NCI-H446 (cell line): Measurements from ENCODE around the gene RNF13.
"Not testable (repeated sequence)": the region's sequence is repeated elsewhere in the genome, so short reads cannot be mapped to it uniquely, and the experiment has no call there.

Source experiments
- DNase-seq, 2 experiments: peaks; one replicate each; lab custom pipeline; 2025; lab: John Stamatoyannopoulos, UW

Gene RNF13

DNA sequence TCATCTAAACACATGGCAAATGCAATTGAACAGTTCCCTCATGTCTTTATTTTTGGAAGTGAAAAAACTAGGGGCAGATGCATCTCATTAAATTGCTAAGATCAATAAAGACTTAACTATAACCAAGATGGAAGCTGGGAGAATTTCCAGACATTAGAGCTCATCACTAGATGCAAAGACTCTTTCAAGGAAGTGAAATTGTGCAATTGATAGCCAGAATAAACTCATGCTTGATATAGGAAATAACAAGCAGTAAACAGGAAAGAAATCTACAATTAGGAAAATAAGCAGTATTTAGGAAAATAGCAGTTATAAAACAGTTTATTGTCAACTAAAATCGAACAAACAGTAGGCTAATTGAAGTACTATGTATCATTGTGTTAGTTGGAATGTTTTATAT, 11.8 kb upstream of the RNF13 start:
- DNase-seq = no peak

DNA sequence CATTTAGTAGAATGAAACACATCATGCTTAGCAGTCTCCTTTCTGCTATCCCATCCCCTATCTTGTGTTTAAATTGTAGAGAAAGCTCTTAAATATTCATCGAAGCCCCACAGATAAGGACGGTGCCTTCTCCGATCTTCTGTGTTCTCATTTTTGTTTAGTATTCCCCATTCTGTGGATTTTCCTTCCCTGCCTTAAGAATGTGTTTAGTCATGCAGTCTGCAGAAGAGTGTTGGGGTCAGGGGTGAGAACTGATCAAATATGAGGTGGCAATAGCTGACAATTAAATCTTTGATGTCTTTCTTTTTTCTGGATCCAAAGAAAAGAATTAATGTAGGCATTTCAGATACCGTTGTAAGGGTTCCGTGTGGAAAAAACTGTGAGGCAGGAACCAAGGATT, 11.4 kb upstream of the RNF13 start:
- no peak for DNase-seq

DNA sequence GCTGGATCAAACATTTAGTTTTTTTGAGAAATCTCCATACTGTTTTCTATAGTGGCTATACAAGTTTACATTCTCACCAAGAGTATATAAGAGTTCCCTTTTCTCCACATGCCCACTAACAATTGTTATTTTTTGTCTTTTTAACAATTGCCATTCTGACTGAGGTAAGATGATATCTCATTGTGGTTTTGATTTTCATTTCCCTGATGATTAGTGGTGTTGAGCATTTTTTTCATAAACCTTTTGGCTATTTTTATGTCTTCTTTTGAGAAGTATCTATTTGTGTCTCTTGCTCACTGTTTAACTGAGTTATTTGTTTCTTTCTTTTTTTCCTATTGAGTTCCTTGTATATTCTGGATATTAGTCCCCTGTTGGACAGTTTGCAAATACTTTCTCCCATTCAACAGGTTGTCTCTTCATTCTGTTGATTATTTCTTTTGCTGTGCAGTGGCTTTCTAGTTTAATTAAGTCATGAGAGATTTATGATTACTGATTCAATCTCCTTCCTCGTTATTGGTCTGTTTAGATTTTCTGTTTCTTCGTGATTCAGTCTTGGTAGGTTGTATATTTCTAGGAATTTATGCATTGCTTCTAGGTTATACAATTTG, 6.7 kb upstream of the RNF13 start:
- DNase-seq = no peak

DNA sequence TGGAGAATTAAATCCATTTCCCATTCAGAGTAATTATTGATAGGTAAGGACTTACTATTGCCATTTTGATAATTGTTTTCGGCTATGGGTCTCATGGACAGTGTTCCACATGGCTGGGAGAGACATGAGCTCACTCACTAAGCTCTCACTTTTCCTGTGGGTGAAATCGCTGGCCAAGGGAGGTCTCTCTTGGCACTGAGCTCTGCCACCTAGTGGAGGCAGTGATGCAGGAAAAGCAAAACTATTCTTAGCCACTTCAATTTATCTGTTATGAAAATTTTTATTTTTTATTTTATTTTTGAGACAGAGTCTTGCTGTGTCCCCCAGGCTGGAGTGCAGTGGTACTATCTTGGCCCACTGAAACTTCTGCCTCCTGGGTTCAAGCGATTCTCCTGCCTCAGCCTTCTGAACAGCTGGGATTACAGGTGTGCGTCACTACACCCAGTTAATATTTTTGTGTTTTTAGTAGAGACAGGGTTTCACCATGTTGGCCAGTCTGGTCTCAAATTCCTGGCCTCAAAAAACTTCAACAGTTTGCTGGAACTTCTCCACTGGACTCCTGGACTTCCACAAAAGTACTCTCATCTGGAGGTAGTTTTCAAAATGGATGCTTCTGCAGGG, 4.7 kb upstream of the RNF13 start:
- DNase-seq = peak; percentile 53 to 85

DNA sequence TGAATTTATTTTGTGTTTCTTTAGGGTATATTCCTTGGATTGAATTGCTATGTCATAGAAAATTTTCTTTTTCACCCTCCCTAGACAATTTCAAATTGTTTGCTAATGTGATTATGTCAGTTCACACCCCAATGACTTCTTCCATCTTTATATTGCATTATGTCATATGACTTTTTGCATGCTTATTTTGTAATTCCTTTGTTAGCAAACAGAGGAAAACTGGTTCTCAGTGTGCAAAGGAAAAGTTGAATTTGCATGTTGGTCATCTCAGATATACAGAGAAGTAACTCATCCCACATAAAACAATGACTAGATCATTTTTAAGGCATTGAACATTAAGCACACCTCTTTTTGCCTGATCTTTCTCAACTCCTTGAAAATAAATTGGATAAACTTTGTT, 3.3 kb upstream of the RNF13 start:
- DNase-seq = no peak

DNA sequence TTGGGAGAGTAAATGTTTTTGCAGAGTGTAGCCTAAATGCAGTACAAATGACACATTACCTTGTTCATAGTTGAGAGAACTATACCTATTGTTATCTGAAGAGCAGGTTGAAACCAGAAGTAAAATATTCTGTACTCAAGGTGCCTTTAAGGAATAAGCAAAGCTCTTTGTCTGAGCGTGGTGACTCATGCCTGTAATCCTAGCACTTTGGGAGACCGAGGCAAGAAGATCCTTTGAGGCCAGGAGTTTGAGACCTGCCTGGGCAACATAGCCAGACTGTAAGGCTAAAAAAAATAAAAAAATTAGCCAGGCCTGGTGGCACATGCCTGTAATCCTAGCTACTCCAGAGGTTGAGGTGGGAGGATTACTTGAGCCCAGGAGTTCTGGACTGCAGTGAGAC, 2.2 kb upstream of the RNF13 start:
- no peak for DNase-seq

DNA sequence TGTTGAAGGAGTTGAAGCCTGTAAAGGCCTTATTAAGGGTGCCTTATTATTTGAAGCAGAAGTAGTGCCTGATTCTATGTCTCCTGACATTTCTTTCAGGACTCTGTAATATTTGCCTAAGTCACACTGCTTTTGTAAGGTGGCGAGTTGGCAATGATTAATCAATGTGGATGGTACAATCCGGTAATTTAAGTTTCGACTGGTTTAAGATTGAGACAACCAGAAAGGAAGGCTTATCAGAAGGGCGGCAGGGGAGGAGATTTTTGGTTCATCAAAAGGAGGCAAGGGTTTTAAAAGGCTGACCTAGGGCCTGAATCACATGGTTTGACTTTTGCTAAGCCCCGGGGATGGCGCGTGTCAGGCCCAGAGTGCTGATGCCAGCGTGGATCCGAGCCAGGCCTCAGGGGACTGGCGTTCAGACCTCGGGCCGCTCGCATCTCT, 830 bp upstream of the RNF13 start:
- DNase-seq = no peak

DNA sequence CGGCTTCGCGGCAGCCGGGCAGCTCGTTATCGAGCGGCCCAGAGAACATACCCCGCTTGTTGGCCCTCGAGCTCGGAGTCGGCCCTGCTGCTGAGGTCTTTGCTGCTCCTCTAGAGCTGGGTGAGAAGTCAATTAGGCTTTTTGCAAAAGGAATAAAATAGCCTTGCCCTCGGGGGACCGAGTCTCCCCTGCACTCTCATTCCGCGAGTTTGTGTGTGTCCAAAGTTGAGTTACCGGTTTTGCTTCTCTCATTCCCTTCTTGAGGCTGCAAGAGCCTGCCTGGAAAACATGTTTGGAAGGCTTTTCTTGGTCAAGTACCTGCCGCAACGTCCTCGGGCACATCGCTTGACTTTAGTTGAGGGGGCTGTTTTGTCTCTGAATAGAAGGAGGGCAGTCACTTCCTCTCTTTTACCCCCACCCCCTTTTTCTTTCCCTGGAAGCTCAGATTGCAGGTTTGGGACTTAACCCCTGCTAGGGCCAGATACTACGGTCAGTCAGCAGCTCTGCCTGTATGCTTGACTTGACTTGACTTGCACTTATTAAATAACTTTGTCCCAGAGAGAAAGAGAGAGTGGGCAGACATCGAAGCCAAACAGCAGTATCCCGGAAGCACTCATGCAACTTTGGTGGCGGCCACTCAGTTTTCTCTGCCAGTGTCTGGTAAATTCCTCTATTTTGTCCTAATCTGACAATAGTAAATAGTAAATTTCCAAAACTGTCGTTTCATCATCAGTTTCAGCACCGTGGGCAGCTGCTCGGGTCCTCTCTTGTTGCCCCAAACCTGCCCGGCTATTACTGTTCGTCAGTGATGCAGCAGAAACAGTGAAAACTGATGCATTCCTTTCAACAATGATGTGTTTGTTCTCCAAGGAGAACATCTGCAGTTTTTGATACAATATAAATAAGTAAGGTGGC, 609 bp downstream of the RNF13 start:
- DNase-seq = no peak

DNA sequence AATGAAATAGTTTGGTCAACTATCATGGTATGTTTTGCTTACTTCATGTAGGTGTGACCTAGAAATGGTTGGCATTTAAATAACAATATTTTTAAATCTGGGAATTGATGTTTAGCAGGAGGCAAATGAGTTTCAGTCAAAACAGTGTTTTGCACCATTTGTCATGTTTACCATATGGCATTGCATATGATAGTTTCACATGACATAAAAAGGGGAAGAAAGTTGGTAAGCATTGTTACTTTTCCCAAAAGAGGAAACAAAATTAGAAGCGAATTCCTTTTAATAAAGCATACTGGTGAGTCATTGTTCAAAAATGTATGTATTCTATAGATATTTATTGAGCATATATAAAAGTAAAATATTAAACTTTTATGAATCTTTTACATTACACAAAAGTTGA, 2.3 kb downstream of the RNF13 start:
- DNase-seq = no peak

DNA sequence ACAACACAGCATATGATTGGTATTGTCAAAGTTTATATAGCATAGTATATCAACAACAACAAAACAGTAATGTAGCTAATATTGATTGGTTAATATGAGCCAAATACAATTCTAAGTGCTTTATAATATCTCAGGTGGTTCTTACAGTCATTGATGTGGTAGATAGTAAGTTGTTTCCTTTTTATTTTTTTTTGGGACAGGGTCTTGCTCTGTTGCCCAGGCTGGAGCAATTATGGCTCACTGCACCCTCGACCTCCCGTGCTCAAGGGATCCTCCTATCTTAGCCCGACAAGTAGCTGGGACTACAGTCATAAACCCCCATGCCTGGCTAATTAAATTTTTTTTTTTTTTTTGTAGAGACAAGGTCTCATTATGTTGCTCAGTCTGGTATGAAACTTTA, 2.7 kb downstream of the RNF13 start:
- no peak for DNase-seq

DNA sequence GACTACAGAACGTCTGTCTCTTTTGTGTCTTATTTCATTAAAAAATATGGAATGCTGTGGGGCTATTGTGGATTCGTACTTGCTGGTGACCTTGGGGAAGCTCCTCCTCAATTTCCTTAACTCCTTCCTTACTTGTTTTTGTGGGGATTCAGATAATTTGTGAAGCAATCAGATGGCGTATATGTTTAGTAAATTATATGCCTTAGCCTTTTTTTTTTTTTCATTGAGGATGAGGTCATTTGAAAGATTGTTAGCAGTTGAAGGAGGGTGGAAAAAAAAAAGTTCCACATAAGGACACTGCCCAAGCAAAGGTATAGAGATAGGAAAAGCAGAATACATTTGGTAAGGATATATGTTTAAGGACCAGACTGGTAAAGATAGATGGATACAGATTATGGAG, 3.3 kb downstream of the RNF13 start:
- no peak for DNase-seq

DNA sequence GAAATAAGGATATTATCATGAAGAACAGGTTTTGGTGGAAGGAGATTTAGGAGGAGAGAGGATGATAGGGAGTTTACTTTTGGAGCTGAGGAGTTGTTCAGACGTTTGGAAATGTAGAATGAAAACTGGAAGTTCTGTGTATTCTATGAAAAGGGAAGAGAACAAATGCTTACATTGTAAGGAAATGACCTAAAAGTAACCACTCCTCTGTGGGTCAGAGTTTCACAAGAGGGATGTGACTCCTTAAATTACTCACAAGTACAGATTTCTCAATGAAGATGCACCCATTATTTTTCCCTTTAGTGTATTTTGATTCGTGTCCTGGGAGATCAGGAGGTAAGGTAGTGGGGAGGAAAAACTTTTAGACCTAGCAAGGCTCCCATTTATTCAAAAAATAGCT, 4.0 kb downstream of the RNF13 start:
- no peak for DNase-seq

DNA sequence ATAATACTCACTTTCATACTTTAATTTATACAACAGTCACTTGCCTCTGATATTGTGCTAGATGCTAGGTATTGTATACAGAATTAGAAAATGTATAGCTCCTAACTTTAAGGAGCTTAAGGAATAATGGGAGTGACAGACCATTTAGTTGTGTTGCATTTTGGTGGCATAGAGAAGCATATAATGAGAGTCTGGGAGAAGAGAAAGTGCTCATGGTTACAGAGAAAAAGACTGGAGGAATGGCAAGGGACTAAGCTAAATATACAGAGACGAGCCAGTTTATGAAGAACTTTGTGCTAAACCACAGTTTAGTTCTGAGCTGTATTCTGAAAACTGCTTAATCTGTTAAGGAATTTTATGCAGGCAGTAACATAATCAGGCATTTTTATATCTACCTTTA, 6.4 kb downstream of the RNF13 start:
- no peak for DNase-seq

DNA sequence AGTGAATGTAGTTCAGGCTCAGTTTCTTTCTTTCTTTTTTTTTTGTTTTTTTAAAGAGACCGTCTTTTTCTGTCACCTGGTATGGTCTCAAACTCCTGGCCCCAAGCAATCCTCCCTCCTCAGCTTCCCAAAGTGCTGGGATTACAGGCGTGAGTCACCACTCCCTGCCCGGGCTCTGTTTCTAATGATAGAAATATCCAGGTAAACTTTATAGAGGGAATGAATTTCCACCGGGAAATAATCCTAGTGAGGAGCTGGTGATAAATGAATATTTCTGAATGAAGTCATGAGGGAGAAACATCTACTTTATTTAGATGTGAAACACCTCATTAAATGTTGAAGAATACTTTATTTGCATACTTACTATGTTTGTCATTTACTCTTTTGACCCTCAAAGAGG, 7.2 kb downstream of the RNF13 start:
- no peak for DNase-seq

DNA sequence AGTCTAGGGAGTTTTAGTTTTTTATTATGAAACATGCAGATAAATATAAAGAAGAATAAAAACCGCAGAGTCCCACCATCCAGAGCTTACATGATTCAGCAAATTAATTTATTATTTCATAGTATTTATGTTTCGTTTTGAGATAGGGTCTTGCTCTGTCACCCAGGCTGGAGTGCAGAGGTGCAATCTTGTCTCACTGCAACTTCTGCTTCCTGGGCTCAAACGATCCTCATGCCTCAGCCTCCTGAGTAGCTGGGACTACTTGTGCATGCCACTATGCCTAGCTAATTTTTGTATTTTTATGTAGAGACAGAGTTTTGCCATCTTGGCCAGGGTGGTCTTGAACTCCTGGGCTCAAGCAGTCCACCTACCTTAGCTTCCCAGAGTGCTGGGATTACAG, 13.6 kb downstream of the RNF13 start:
- DNase-seq = no peak

DNA sequence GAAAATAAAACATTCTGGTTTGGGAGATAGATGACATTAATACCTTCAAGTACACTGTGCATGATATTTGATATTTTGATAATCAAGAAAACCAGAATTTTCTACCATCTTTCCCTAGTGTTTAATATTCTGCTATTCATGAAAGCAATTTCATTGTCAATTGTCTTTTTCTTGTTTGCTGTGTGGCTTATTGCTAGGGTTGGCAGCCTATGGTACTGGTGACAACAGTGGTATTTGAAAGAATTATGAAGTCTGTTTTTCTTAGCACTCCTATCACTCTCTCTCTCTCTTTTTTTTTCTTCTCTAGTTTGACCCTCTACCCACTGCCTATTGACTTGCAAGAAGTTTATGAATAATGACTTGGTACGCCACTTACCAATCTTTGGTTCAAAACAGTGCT, 15.4 kb downstream of the RNF13 start:
- DNase-seq = no peak

DNA sequence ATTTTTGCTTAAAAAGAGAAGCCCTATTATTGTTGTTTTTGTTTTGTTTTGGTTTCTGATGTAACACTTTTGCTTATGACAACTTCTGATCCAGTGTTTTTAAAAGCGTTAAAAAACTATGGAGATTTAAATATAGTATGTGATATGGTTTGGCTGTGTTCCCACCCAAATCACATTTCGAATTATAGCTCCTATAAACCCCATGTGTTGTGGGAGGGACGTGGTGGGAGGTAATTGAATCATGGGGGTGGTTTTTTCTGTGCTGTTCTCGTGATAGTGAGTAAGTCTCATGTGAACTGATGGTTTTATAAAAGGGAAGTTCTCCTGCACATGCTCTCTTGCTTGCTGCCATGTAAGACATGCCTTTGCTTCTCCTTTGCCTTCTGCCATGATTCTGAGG, 16.6 kb downstream of the RNF13 start:
- DNase-seq = not testable (repeated sequence)

DNA sequence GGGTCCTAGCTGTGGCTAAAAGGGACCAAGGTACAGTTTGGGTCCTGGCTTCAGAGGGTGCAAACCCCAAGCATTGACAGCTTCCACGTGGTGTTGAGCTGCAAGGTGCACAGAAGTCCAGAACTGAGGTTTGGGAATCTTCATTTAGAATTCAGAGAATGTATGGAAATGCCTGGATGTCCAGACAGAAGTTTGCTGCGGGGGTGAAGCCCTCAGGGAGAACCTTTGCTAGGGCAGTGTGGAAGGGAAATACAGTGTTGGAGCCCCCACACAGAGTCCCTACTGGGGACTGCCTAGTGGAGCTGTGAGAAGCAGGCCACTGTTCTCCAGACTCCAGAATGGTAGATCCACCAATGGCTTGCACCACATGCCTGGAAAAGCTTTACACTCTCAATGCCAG, 17.9 kb downstream of the RNF13 start:
- no peak for DNase-seq

DNA sequence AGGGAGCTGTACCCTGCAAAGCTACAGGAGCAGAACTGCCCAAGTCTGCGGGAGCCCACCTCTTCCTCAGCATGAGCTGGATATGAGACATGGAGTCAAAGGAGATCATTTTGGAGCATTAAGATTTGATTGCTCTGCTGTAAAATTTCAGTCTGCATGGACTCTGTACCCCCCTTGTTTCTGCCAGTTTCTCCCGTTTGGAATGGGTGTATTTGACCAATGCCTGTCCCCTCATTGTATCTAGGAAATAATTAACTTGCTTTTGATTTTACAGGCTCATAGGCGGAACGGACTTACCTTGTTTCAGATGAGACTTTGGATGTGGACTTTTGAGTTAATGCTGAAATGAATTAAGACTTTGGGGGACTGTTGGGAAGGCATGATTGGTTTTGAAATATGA, 18.3 kb downstream of the RNF13 start:
- no peak for DNase-seq

DNA sequence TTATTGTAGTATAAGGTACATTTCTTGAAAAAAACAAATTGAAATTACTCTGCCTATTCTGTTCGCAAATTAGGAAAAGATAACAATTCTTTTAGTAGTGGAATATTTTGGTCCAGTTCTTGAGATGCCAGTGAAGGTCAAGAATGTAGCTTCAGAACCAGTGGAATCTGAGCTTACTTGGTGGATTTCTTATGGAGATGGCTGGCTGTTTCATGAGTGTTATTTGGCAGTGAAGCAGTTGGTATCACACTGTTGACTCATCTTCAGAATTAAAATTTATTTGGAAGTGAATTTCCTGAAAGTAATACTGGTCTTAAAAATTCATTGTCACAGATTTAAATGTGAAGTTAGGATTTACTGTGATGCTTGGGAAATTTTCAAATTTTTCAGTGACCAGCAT, 19.1 kb downstream of the RNF13 start:
- no peak for DNase-seq

DNA sequence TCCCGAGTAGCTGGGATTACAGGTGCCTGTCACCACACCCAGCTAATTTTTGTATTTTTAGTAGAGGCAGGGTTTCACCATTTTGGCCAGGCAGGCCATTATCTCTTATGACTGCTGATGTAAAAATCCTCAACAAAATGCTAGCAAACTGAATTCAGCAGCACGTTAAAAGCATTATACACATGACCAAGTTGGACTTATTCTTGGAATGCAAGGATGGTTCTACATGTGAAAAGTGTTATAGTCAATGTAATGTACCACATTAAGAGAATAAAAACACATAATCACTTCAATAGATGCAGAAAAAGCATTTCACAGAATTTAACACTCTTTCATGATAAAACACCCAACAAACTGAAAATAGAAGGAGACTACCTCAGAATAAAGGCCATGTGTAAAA, 20.2 kb downstream of the RNF13 start:
- no peak for DNase-seq

DNA sequence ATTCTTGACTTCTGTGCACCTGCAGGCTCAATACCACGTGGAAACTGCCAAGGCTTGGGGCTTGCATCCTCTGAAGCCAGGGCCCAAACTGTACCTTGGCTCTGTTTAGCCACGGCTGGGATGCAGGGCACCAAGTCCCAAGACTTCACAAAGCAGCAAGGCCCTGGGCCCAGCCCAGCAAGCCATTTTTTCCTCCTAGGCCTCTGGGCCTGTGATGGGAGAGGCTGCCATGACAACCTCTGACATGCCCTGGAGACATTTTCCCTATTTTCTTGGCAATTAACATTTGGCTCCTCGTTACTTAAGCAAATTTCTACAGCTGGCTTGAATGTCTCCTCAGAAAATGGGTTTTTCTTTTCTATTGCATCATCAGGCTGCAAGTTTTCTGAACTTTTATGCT, 25.5 kb downstream of the RNF13 start:
- not testable (repeated sequence) for DNase-seq

DNA sequence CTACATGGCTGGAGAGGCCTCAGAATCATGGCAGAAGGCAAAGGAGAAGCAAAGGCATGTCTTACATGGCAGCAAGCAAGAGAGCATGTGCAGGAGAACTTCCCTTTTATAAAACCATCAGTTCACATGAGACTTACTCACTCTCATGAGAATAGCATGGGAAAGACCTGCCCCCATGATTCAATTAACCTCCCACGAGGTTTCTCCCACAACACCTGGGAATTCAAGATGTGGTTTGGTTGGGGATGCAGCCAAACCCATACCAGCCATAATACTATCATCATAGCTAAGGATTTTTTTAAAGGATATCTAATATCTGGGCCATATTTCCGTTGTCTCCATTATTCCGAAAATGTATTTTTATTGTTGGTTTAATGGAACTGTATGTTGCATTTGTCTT, 26.5 kb downstream of the RNF13 start:
- not testable (repeated sequence) for DNase-seq
